Endothelial cell of umbilical vein (primary cell): Measurements from ENCODE around the gene MAFF. TPM values are rescaled to one million over a fixed set of nuclear protein-coding genes. Genes with fewer than 3 reads are reported as not detected.
"Not testable (repeated sequence)": the region's sequence is repeated elsewhere in the genome, so short reads cannot be mapped to it uniquely, and the experiment has no call there.

Experiments
- BruUV-seq: library from RNA; stranded (reverse); fragments of 400-500 nt; replicated peaks from 2 replicates; lab custom pipeline; 2021; lab: Mats Ljungman, UMichigan
- CTCF ChIA-PET: fragments of 300-600, 350-600 bp; sonication (Branson Sonifier 250); formaldehyde crosslinking; loops from one replicate; lab custom pipeline; 2021; ENCODE audit warnings: antibody characterized with exemption, inconsistent platforms; lab: Charles Lee
- POLR2A ChIA-PET: fragments of 300-600, 350-600 bp; sonication (Branson Sonifier 250); formaldehyde crosslinking; loops from one replicate; lab custom pipeline; 2021; ENCODE audit warnings: antibody characterized with exemption, inconsistent platforms; lab: Charles Lee
- DNase-seq: peaks from one replicate; pipeline ENCODE4 v3.0.0-alpha.2; 2011; ENCODE audit warnings: low read depth, low spot score
- FAIRE-seq: peaks from 2 replicates; lab custom pipeline; 2011; peaks lifted over from hg19 to GRCh38; lab: Jason Lieb, UNC
- H2AFZ ChIP-seq: 2 replicates; pipeline ENCODE4 v1.6.0; 2012; ENCODE audit warnings: low read depth, low read length, control low read depth, inconsistent platforms
- H3K27ac ChIP-seq: 2 replicates; pipeline ENCODE4 v1.5.1; 2011; ENCODE audit warnings: low read depth, mild to moderate bottlenecking, control low read depth, low read length, moderate library complexity; ENCODE audit not compliant: insufficient read depth
- H3K27me3 ChIP-seq, 2 experiments: 2 replicates each; pipeline versions ENCODE4 v1.6.0 to v1.6.1; 2011; ENCODE audit warnings: low read length in 2 of 2, mixed read lengths in 1 of 2; ENCODE audit not compliant: control insufficient read depth in 2 of 2, insufficient read depth in 2 of 2
- H3K36me3 ChIP-seq, 2 experiments: 2 replicates in 1 of 2; 3 replicates in 1 of 2; pipeline ENCODE4 v1.5.1; 2011; ENCODE audit warnings: low read length in 2 of 2, mild to moderate bottlenecking in 1 of 2, moderate library complexity in 1 of 2; ENCODE audit not compliant: control insufficient read depth in 2 of 2, insufficient read depth in 2 of 2; ENCODE audit errors: extremely low read depth in 1 of 2
- H3K4me1 ChIP-seq: 3 replicates; pipeline ENCODE4 v1.5.1; 2011; ENCODE audit warnings: mild to moderate bottlenecking, low read length; ENCODE audit not compliant: control insufficient read depth, insufficient read depth; ENCODE audit errors: extremely low read depth
- H3K4me2 ChIP-seq: 2 replicates; pipeline ENCODE4 v1.6.1; 2011; ENCODE audit warnings: low read length, control low read depth, mixed read lengths; ENCODE audit not compliant: insufficient read depth
- H3K4me3 ChIP-seq, 3 experiments: fragments of 200-600 bp in 1 of 3; sonication (generic), shearing (Covaris generic) in 1 of 3; replicated peaks in 1 of 3; 2 replicates each; pipeline ENCODE4 v1.5.1; 2011 to 2016; ENCODE audit warnings: control low read depth in 3 of 3, low read length in 3 of 3, mild to moderate bottlenecking in 2 of 3, inconsistent platforms in 1 of 3, low read depth in 1 of 3, moderate library complexity in 1 of 3; ENCODE audit not compliant: insufficient read depth in 1 of 3
- H3K79me2 ChIP-seq: 2 replicates; pipeline ENCODE4 v1.6.0; 2012; ENCODE audit warnings: low read length, inconsistent platforms; ENCODE audit not compliant: control insufficient read depth, insufficient read depth
- H3K9ac ChIP-seq: replicated peaks from 2 replicates; pipeline ENCODE3; 2011; ENCODE audit warnings: low read length, control low read depth; ENCODE audit not compliant: insufficient read depth; ENCODE audit errors: extremely low read depth
- H3K9me1 ChIP-seq: replicated peaks from 3 replicates; pipeline ENCODE4 v1.6.0; 2011; ENCODE audit warnings: mild to moderate bottlenecking, low read length; ENCODE audit not compliant: control insufficient read depth, insufficient read depth; ENCODE audit errors: extremely low read depth
- H3K9me3 ChIP-seq: replicated peaks from 2 replicates; pipeline ENCODE4 v1.5.1; 2012; ENCODE audit warnings: low read length, inconsistent platforms; ENCODE audit not compliant: control insufficient read depth, insufficient read depth
- H4K20me1 ChIP-seq: replicated peaks from 2 replicates; pipeline ENCODE3; 2011; ENCODE audit warnings: mild to moderate bottlenecking, low read length; ENCODE audit not compliant: control insufficient read depth, insufficient read depth; ENCODE audit errors: extremely low read depth
- JUN ChIP-seq: IDR thresholded peaks from 2 replicates; pipeline ENCODE4 v1.6.1; 2011; ENCODE audit warnings: borderline replicate concordance, low read depth; ENCODE audit not compliant: insufficient read length, insufficient read depth
- dilution Hi-C: fragments of 300-500 bp; cut with MboI; formaldehyde crosslinking; loops from one replicate; pipeline ENCODE4 v1.15.0; 2019; ENCODE audit warnings: low sequenced_read_pairs; ENCODE audit not compliant: extremely low pct_ligation_motif_present
- intact Hi-C: fragments of 100-400 bp; cut with micrococcal nuclease; formaldehyde crosslinking; loops from one replicate; pipeline ENCODE4 v1.10.0; 2022
- polyA plus RNA-seq, 4 experiments: library from polyadenylated mRNA; depleted of rRNA in 3 of 4; stranded (reverse) in 3 of 4; unstranded in 1 of 4; fragments of >200 nt; gene quantifications; 2 replicates each; pipeline versions ENCODE4 v1.2.1 to v1.2.3, GENCODE V29; 2011 to 2012; ENCODE audit warnings: missing spikeins in 1 of 4
- total RNA-seq: library from RNA; stranded (reverse); gene quantifications from 2 replicates; pipeline ENCODE4 v1.2.3, GENCODE V29; 2021
- TF ChIP-seq, protein P1 (sequence below), 2 donors: IDR thresholded peaks; 1 replicate in 1 of 2; 2 replicates in 1 of 2; pipeline ENCODE4 v1.5.1; 2011; ENCODE audit warnings: low read length in 2 of 2, mild to moderate bottlenecking in 2 of 2, moderate library complexity in 2 of 2, control low read depth in 1 of 2, inconsistent platforms in 1 of 2, low read depth in 1 of 2; ENCODE audit not compliant: insufficient read depth in 1 of 2; ENCODE audit errors: extremely low read depth in 1 of 2

The MAFF gene
- total and polyA plus RNA-seq, 2 donors (not counting 3 experiments of a cell fraction or from before 2014, with no cell fraction given), result 29.0 to 61.2 TPM

- Histone ChIP-seq H2AFZ (no peak overlapping the region), H3K4me1 (peaks cover 70% of the 10 kb centered on the region), H3K9me1 (no peaks in the 10 kb centered on the region), H3K9ac (peak overlapping the region; percentile 73), H3K9me3 (no peaks in the 10 kb centered on the region), H4K20me1 (no peaks in the 10 kb centered on the region), H3K4me2 (no peak overlapping the region), H3K27me3 (no peaks in the 10 kb centered on the region), H3K79me2 (no peaks in the 10 kb centered on the region), H3K36me3 (no peaks in the 10 kb centered on the region), H3K27ac (peak overlapping the region; percentile 99), H3K4me3 (no peak overlapping the region)
- no TSS peak for BruUV-seq
- intact Hi-C loops, result loop anchor here (2.0 kb wide), 2 partner anchors 62 kb away; no protein-coding TSS in a partner anchor
- FAIRE-seq (no peak), DNase-seq (no peak)
- CTCF ChIA-PET, result interaction anchor here (0.7 to 3.3 kb wide), 7 partner anchors 24 to 64 kb away, joined by 3 to 22 read pairs (median 6); partner anchors contain the start of gene MAFF
- dilution Hi-C loops, result no loop called here
- POLR2A ChIA-PET, result interaction anchor here (0.7 to 2.5 kb wide), 2 partner anchors 19 to 27 kb away, joined by 4 to 10 read pairs; no protein-coding TSS in a partner anchor
- no peak for TF ChIP-seq JUN
- TF ChIP-seq, protein P1, sequence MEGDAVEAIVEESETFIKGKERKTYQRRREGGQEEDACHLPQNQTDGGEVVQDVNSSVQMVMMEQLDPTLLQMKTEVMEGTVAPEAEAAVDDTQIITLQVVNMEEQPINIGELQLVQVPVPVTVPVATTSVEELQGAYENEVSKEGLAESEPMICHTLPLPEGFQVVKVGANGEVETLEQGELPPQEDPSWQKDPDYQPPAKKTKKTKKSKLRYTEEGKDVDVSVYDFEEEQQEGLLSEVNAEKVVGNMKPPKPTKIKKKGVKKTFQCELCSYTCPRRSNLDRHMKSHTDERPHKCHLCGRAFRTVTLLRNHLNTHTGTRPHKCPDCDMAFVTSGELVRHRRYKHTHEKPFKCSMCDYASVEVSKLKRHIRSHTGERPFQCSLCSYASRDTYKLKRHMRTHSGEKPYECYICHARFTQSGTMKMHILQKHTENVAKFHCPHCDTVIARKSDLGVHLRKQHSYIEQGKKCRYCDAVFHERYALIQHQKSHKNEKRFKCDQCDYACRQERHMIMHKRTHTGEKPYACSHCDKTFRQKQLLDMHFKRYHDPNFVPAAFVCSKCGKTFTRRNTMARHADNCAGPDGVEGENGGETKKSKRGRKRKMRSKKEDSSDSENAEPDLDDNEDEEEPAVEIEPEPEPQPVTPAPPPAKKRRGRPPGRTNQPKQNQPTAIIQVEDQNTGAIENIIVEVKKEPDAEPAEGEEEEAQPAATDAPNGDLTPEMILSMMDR (IDR thresholded peaks at IDR 0.05; ENCODE audit: extremely low read depth in 1 of 2, insufficient read depth in 1 of 2, low read depth in 1 of 2, low read length in 2 of 2), result no peak
Observed at GRCh38 chr22:38177044-38177443, 24.8 kb upstream of the MAFF start.

DNA sequence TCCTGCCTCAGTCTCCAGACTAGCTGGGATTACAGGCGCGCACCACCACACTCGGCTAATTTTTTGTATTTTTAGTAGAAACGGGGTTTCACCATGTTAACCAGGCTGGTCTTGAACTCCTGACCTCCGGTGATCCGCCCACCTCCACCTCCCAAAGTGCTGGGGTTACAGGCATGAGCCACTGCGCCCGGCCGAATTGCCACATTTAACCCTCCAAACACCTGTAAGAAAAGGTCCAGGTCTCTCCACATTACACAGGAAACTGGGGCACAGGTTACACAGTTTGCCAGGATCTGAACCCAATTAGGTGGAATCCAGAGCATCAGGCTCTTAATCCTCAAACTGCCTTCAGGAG lies 24.2 kb upstream of the MAFF start:
- dilution Hi-C loops, FAIRE-seq, H3K79me2 ChIP-seq, DNase-seq, H3K4me3 ChIP-seq, H3K27me3 ChIP-seq, H4K20me1 ChIP-seq, H3K9me1 ChIP-seq, H3K36me3 ChIP-seq, H3K9me3 ChIP-seq, H2AFZ ChIP-seq, H3K4me2 ChIP-seq: not testable (repeated sequence)
- H3K27ac ChIP-seq, result peak overlapping the region; percentile 99
- ChIA-PET POLR2A (interaction anchor here (0.6 to 1.0 kb wide), 2 partner anchors 26 to 108 kb away, joined by 3 to 6 read pairs; no protein-coding TSS in a partner anchor), CTCF (interaction anchor here (0.7 to 3.3 kb wide), 4 partner anchors 23 to 63 kb away, joined by 3 to 14 read pairs (median 9); partner anchors contain the start of gene MAFF)
- BruUV-seq, result TSS peak; percentile 2
- intact Hi-C loops, result loop anchor here (2.0 kb wide), 2 partner anchors 61 to 63 kb away; no protein-coding TSS in a partner anchor
- H3K4me1 ChIP-seq, result peaks cover 68% of the 10 kb centered on the region
- H3K9ac ChIP-seq, result peak overlapping the region; percentile 65
